Measurements from ENCODE around the gene DDX23. TPM values are rescaled to one million over a fixed set of nuclear protein-coding genes. Genes with fewer than 3 reads are reported as not detected.
A peak's percentile ranks its signal among the peaks of the same experiment; 100 is the strongest.

DDX23 gene
- total RNA-seq, 1 experiment from 2014 or later: 102 TPM

- H3K4me1 ChIP-seq (ENCODE audit: insufficient read depth, low read length): peaks cover 29% of the 10 kb centered on the region
- H3F3A ChIP-seq (ENCODE audit: low read length, unreplicated experiment): no peaks in the 10 kb centered on the region
- no TSS peak for BruUV-seq (replicated peaks)
- no peaks in the 10 kb centered on the region for H3K27me3 ChIP-seq (ENCODE audit: low read length)
- no peak overlapping the region for H3K27ac ChIP-seq (ENCODE audit: low read length)
- H2AFZ ChIP-seq (ENCODE audit: low read length): peak overlapping the region; percentile 97; the same call in 1 of the 2 replicates
- intact Hi-C loops (cut with micrococcal nuclease): no loop called here
- peak; percentile 41 for DNase-seq
- ChIA-PET POLR2A (ENCODE audit: unreplicated experiment) (no interaction called here), CTCF (no interaction called here)
- peak overlapping the region; percentile 69; the same call in 1 of the 2 replicates for H3K9ac ChIP-seq (ENCODE audit: low read length)
- no peak for TF ChIP-seq EZH2phosphoT487 (IDR thresholded peaks at IDR 0.05; ENCODE audit: borderline replicate concordance, low read length)
- TF ChIP-seq, protein P1, sequence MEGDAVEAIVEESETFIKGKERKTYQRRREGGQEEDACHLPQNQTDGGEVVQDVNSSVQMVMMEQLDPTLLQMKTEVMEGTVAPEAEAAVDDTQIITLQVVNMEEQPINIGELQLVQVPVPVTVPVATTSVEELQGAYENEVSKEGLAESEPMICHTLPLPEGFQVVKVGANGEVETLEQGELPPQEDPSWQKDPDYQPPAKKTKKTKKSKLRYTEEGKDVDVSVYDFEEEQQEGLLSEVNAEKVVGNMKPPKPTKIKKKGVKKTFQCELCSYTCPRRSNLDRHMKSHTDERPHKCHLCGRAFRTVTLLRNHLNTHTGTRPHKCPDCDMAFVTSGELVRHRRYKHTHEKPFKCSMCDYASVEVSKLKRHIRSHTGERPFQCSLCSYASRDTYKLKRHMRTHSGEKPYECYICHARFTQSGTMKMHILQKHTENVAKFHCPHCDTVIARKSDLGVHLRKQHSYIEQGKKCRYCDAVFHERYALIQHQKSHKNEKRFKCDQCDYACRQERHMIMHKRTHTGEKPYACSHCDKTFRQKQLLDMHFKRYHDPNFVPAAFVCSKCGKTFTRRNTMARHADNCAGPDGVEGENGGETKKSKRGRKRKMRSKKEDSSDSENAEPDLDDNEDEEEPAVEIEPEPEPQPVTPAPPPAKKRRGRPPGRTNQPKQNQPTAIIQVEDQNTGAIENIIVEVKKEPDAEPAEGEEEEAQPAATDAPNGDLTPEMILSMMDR (conservative IDR thresholded peaks at IDR 0.05; ENCODE audit: low read depth, low read length): no peak
- no peak for TF ChIP-seq EZH2 (IDR thresholded peaks at IDR 0.05; ENCODE audit: low read length, unreplicated experiment)
- H4K20me1 ChIP-seq (ENCODE audit: low read length): no peaks in the 10 kb centered on the region
- ATAC-seq: no peak
- H3K4me2 ChIP-seq (ENCODE audit: low read length): peak overlapping the region; percentile 95
- H3K9me2 ChIP-seq (replicated peaks; ENCODE audit: low read length): no peaks in the 10 kb centered on the region
- no peaks in the 10 kb centered on the region for H3K79me2 ChIP-seq (ENCODE audit: low read length)
- no peaks in the 10 kb centered on the region for H3K9me3 ChIP-seq (ENCODE audit: low read length)
- H3K4me3 ChIP-seq (ENCODE audit: low read length): peak overlapping the region; percentile 86
- no peaks in the 10 kb centered on the region for H3K36me3 ChIP-seq (ENCODE audit: low read depth, low read length)
Measured at GRCh38 chr12:48816143-48816854, 35.7 kb downstream of the DDX23 start.

DNA sequence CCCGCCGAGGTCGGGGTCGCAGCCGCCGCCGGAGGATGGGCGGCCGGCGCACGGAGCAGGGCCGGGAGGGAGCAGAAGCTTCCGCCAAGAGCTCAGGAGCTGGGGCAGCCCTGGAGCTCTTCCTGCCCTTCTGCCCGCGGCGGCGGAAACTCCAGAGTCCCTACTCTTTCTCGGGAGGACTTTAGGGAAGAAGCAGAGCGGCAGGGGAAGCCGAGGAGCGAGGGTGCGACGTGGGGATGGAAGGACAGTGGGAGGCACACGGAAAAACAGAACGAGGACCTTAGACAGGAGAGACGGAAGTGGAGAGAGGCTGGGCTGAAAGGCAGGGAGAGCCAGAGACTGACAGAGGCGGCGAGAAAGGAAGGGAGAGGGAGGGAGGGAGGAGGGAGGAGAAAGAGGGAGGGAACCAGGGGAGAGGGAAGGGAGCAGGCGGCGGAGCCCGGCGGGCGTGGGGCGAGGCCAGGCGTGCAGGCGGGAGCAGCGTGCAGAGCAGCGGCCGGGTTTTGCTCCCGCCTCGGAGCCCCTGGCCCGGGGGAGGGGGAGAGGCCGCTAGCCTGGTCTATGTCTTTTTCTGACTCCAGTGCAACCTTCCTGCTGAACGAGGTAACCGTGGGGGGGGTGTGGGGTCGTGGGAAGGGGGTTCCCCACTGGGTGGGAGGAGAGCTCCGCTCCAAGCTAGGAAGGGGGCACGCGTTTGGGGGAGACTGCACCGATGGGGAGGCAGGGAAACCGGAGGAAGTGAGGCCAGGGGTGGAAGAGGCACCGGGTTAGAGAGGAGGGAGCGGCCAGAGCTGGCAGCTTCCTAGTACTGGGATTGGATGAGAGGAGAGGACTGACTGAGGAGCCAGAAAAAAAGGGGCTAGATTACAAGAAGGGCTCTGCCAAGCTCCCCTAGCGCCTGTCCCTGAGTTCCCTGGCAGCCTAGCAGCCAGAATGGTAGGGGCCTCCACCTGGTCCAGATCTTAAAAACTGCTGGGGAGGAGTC, 36.5 kb downstream of the DDX23 start:
- H3K9me2 ChIP-seq (replicated peaks; ENCODE audit: low read length): no peaks in the 10 kb centered on the region
- peak overlapping the region; percentile 86 for H3K4me3 ChIP-seq (ENCODE audit: low read length)
- peak overlapping the region; percentile 30; the same call in 1 of the 2 replicates for H3K27ac ChIP-seq (ENCODE audit: low read length)
- intact Hi-C loops (cut with micrococcal nuclease): no loop called here
- H3K4me1 ChIP-seq (ENCODE audit: insufficient read depth, low read length): peaks cover 36% of the 10 kb centered on the region
- no peak for TF ChIP-seq EZH2phosphoT487 (IDR thresholded peaks at IDR 0.05; ENCODE audit: borderline replicate concordance, low read length)
- TF ChIP-seq, protein P1 (conservative IDR thresholded peaks at IDR 0.05; ENCODE audit: low read depth, low read length): no peak
- no peak for TF ChIP-seq EZH2 (IDR thresholded peaks at IDR 0.05; ENCODE audit: low read length, unreplicated experiment)
- BruUV-seq (replicated peaks): no TSS peak
- no peaks in the 10 kb centered on the region for H3F3A ChIP-seq (ENCODE audit: low read length, unreplicated experiment)
- peak overlapping the region; percentile 95 for H3K4me2 ChIP-seq (ENCODE audit: low read length)
- H3K27me3 ChIP-seq (ENCODE audit: low read length): no peaks in the 10 kb centered on the region
- CTCF ChIA-PET: interaction anchor here (0.5 to 1.3 kb wide), 6 partner anchors 12 to 112 kb away, joined by 3 to 5 read pairs (median 3); no protein-coding TSS in a partner anchor
- H3K9me3 ChIP-seq (ENCODE audit: low read length): no peaks in the 10 kb centered on the region
- POLR2A ChIA-PET (ENCODE audit: unreplicated experiment): interaction anchor here (0.6 to 0.7 kb wide), 4 partner anchors 10 to 910 kb away, joined by 3 to 10 read pairs (median 6); partner anchors contain the start of gene ARF3
- H4K20me1 ChIP-seq (ENCODE audit: low read length): no peaks in the 10 kb centered on the region
- H3K79me2 ChIP-seq (ENCODE audit: low read length): no peaks in the 10 kb centered on the region
- DNase-seq: peak; percentile 81
- no peaks in the 10 kb centered on the region for H3K36me3 ChIP-seq (ENCODE audit: low read depth, low read length)
- H2AFZ ChIP-seq (ENCODE audit: low read length): peak overlapping the region; percentile 97
- ATAC-seq: peak; percentile 65
- H3K9ac ChIP-seq (ENCODE audit: low read length): peak overlapping the region; percentile 69
